GM19467 (cell line): ENCODE data around the gene ATP12A.
"Not testable (repeated sequence)": the region's sequence is repeated elsewhere in the genome, so short reads cannot be mapped to it uniquely, and the experiment has no call there.

Experiments
- ATAC-seq: cut with Tn5 transposase; IDR thresholded peaks from one replicate; pipeline ENCODE4 v1.9.1; 2021; ENCODE audit warnings: mild to moderate bottlenecking, moderate library complexity; ENCODE audit not compliant: unreplicated experiment

ATP12A gene

DNA sequence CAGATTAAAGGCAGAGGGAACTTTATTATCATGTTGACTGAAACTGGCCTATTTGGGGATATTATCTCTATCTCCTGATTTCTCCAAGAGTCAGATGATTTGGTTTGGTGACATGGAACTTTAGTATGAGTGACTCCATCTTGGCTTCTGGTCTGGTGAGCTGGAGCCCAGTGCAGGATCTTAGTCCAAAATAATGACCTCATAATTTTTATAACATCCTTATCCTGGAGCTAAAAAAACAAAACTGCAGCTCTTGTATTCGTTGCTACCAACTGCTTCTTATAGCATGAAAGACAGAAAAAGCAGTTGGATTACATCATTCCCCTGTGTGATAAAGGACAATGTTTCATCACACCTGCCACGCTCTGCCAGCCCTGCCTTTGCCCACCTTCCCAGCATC lies 44.5 kb downstream of the ATP12A start:
- ATAC-seq, result no peak

DNA sequence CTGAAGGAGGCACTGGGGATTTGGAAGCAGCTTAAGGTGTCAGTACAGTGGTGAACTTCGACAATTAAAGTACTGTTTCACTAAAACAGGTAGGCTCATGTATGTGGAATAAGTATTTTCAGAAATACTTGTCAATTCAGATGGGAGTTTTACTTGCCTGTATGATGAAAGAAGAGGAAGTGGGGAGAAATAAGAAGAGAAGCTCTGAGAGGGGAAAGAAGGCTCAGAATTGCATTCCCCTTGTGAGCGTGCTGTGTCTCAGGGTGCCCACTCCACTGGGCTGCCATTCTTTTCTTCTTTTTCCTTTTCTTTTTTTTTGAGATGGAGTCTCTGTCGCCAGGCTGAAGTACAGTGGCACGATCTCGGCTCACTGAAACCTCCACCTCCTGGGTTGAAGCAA lies 45.2 kb downstream of the ATP12A start:
- no peak for ATAC-seq

DNA sequence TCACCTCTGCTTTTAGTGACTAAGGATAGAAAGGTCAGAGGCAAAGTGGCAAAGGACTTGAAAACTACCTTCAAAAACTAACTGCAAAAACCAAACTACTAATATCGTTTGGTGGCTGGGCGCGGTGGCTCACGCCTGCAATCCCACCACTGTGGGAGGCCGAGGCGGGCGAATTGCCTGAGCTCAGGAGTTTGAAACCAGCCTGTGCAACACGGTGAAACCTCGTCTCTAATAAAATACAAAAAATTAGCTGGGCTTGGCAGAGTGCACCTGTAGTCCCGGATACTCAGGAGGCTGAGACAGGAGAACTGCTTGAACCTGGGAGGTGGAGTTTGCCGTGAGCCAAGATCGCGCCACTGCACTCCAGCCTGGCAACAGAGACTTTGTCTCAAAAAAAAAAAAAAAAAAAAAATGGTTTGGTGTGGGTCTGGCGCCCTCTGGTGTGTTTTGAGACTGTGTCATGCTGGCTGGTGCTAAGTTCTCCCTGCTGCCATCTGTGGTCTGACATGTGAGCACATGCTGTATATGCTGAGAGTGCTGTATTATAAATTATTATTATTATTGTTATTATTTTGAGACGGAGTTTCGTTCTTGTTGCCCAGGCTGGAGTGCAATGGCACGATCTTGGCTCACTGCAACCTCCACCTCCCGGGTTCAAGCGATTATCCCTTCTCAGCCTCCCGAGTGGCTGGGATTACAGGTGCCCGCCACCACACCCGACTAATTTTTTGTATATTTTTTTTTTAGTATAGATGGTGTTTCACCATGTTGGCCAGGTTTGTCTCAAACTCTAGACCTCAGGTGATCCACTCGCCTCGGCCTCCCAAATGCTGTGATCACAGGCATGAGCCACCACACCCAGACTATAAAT lies 47.8 kb downstream of the ATP12A start:
- peak; percentile 91 for ATAC-seq

DNA sequence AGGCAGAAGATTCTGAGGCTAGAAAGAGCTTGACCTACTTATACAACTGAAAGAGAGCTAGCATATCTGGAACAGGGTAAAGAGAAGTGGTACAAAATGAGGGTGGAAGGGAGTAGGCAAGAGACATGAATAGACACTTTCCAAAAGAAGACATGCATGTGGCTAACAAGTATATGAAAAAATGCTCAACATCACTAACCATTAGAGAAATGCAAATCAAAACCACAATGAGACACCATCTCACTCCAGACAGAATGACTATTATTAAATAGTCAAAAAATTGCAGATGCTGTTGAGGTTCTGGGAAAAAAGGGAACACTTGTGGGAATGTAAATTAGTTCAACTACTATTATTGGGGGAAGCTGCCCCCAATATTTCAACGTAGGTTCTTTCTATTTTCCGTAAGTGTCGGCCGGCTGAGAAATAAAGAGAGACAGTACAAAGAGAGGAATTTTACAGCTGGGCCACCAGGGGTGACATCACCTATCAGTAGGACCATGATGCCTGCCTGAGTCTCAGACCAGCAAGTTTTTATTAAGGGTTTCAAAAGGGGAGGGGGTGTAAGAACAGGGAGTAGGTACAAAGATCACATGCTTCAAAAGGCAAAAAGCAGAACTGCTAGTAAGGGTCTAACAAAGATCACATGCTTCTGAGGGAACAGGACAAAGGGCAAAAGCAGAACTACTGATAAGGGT lies 50.8 kb downstream of the ATP12A start:
- ATAC-seq, result not testable (repeated sequence)

DNA sequence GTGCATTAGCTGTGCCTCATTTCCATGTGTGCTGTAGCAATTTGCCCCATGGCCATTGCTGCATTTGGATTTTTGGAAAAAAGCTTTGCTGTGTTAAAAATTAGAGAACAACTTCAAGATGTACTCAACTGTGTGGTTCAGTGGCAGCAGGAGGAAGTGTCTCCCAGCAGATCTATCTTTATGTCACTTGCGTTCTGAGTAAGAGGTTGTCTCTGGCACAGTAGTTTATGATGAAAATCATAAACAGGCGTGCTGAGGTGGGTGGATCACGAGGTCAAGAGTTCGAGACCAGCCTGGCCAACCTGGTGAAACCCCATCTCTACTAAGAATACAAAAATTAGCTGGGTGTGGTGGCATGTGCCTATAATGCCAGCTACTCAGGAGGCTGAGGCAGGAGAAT lies 54.7 kb downstream of the ATP12A start:
- ATAC-seq, result no peak

DNA sequence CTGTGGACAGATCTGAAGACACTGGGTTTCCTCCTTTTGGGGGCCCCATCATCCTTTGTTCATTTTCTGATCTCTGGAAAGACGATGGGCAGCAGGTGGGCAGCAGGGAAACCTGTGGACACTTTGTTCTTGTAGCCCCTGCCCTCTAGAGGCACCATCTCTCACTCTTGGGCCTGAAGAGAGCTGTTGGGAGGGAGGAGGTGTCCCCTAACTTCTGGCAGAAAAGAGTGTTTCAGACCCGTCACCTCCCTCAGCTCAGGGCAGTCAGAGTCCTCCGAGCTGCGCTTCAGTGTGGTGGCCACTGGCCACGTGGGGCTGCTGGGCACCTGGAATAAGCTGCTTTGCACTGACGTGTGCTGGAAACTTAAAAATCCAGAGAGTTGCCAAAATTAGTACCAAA lies 56.8 kb downstream of the ATP12A start:
- no peak for ATAC-seq

DNA sequence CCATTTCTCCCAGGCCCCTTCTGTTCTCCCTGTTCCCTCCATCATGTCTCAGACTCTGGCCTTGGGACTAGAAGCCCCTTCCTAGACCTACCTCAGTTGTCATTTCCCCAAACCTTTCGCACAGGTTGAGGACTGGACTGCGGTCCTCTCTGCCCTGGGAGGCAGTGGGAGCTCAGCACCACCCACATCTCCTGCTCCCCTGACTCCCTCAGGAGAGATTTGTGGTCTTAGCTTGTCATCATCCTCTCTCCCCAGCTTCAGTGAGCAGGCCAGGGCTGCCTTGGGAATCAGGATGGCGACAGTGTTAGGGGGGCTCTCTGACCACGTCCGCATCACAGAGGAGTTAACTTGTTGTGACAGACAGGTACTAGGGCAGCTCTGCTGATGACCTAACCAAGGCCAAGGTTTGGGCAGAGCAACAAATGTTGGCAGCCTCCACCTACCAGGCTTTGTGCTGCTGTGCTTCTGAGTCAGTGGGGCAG lies 58.2 kb downstream of the ATP12A start:
- no peak for ATAC-seq

DNA sequence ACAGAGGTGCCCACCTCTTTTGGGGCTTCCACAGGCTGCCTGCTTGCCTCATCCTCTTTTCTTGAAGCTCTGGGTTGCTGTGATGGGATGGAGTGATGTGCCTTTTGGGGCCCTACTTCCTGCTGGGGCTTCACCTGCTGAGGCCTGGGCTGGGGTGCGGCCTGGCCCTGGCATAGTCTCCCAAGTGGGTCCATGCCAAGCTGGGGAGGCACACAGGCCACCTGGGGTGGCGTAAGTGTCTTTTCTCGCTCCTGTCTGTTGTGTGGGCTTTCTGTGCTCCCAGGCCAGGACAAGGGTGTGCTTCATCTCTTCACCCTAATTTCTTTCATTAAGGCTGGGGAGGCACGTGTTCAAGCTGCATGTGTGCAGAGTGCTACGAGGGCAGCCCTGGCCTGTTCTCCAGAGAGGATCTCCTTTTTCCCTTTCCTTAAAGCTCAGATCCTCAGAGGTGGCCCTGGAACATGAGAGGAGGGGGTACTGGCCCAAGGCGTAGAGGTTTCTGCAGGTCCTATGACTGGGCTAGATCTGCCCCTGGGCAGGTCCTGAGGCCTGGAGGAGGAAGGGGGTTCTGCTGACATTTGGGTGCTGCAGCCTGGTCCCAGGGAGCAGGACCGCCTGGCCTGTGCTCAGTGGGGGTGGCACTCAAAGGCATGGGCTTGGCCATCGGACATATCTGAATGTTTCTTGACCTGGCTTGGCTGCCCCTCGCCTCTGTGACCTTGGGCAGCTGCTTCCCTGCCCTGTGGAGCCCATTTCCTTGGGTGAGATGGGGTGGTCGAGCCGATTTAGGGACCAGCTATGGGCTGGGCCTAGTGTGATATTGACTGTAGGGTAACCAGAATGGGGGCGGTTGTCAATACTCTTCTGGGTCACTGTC lies 60.0 kb downstream of the ATP12A start:
- ATAC-seq, result no peak

DNA sequence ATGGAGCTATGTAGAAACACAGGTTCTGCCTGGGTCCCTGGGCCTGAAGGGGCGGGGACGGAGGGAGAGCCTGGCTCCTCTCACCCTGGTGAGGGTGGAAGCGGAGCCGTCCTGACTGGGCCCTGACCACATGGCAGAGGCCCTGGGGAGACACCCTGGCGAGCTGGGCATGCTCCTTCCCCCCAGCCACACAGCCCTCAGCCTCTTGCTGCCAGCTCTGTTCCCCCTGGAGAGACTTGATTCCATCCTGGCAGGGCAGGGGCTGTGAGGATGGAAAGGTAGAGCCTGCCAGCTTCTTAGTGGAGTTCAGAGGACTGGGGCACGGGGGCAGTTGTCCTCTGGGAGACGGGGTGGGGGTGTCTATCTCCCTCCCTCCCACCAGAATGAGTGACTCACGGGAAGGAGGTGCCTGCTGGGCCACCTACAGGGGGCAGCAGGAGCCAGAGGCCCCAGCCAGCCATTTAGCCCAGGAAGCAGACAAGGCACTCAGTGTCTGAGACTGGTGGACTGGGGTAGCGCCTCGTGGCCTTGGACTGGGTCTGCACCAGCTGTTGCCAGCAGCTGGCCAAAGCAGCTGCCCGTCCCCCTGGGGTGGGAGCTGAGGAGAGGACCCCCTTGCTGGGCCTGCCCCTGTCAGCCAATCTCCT lies 60.9 kb downstream of the ATP12A start:
- no peak for ATAC-seq

DNA sequence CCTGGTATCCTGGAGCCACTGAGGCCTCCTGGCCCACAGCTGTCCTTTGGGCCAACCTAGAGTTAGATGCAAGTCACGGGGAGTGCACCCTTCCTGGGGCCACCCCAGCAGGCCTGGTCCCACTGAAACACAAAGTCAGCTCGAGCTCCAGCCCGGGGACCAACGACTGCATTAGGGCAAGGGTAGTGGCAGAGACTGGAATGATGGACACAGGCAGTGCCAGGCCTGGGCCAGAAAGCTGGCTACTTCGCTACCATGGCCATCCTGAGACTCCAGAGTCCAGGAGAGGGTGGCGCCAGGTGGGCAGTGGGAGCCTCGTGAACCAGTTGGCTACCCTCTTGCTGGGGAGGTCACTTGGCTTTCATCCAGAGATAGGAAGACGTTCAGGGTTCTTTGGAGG lies 61.6 kb downstream of the ATP12A start:
- ATAC-seq, result no peak

DNA sequence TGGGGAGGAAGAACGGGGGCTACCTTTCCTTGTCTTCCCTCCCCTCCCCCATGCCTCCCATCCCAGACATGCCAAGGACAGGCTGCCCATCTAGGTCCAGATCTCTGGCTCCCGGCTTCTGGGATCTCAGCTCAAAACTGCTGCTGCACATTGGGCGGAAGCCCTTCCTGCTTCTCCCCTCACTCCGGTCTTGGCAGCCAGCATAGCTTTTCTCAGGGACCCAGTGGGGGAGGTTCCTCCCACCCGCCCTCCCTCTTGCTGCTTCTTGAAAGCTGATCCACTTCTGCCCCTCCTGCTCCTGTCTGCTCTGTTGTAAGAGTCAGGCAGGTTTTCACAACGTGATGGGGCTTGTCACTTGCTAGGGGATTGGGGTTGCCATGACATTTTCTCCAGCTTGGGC lies 62.1 kb downstream of the ATP12A start:
- no peak for ATAC-seq

DNA sequence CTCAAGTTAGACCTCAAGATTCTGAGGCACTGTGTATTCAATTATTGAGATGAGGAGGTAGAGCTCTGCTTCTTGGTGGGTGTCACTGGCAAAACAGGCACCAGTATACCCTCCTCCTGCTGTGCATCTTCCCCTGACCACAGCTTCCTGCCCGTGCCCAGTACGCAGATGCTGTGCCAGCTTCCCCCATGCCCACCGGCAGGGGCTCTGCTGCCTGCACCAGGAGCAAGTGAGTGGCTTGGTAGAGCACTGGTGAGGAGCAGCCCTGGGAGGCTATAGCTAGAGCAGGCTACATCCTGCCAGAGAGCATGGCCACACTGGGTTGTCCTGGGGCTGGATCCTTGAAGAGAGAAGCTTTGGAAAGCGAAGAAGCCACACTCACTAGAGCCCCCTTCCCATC lies 62.8 kb downstream of the ATP12A start:
- no peak for ATAC-seq

DNA sequence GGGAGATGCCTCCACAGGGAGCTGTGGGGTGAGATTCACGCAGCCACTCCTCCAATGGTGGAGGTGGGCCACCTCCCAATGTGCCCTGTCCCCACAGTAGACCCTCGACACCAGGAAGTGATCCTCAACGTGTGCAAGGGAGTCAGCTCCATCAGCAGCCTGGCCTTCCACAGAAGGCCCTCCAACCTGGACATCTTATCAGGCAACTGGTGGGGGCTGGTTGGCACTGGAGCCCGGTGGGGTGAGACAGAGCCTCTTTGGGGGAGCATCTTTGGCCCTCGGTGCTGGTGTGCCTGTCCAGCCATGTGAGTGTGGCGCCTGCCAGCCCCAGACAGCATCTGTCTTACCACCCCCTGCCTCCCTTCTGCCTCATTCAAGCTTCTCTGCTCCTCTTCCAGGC lies 64.0 kb downstream of the ATP12A start:
- no peak for ATAC-seq

DNA sequence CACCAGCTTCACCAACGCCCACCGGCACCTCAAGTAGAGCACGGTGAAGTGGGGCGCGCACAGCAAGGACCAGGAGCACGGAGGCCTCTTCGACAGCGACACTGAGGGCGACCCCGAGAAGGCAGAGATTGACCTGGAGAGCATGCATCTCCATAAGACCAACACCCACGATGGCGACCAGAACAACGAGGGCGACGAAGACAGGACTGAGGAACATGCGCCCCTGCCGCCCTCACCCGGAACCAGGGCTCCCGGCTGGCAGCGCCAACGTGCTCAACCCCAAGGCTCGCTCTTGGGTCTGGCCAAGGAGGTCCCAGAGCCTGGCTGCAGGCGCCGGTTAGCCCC lies 65.3 kb downstream of the ATP12A start:
- no peak for ATAC-seq

DNA sequence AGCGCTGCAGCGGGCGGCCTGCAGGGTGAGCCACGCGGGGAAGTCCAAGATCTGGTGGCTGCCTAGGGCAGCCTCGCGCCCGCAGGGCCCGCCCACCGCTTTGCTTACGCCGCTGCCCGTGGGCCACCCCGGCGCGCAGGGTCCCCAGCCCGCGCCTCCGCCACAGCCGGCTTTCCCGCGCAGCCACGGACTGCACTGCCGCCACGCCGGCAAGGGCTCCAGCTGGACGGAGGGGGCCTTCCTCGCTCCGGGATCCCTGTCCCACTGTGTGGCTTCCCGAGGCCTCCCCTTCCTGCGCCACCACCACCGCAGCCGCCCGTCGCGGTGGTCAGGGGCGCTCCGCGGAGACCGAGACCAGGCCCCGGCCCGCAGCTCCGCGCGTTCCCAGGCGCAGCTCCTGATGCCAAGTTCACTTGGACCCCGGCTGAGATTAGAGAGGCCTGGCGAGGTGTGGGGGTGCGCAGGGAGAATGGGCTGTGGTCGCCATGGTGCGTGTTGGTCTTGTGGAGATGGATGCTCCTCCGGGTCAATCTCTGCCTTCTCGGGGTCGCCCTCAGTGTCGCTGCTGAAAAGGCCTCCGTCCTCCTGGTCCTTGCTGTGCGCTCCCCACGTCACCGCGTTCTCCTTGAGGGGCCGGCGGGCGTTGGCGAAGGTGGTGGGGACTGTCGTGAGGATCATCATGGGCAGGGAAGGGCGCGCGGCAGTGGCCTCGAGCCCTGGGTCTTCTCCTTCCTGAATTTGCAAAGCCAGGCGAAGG lies 65.8 kb downstream of the ATP12A start:
- no peak for ATAC-seq

DNA sequence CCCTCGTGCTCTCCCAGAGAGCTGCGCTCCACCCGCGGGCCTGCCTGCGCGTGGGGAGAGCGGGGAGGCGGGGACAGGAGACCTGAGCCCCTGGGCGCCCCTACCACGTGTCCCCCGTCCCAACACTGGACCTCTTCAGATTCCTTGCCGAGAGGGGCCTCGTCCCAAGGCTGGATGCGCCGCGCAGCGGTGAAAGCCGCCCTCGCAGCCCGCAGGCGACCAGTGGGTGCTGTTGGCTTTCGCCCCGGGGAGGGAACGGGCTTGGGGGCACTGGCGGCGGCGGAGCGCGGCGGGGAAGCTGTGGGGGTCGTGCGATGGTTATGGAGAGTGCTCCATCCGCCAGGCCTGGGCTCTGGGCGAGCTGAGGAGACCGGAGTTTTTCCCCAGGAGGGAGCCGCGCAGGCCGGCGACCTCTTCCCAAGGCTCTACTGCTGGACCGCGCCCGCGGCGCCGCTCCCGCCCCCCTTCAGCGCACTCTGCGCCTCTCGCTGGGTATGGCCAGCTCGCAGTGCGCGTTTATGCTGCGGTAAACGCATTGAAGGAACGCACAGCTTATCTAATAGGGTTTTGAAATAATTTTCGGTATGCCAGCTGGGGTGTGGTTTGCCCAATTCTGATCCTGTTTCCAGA lies 66.5 kb downstream of the ATP12A start:
- no peak for ATAC-seq

DNA sequence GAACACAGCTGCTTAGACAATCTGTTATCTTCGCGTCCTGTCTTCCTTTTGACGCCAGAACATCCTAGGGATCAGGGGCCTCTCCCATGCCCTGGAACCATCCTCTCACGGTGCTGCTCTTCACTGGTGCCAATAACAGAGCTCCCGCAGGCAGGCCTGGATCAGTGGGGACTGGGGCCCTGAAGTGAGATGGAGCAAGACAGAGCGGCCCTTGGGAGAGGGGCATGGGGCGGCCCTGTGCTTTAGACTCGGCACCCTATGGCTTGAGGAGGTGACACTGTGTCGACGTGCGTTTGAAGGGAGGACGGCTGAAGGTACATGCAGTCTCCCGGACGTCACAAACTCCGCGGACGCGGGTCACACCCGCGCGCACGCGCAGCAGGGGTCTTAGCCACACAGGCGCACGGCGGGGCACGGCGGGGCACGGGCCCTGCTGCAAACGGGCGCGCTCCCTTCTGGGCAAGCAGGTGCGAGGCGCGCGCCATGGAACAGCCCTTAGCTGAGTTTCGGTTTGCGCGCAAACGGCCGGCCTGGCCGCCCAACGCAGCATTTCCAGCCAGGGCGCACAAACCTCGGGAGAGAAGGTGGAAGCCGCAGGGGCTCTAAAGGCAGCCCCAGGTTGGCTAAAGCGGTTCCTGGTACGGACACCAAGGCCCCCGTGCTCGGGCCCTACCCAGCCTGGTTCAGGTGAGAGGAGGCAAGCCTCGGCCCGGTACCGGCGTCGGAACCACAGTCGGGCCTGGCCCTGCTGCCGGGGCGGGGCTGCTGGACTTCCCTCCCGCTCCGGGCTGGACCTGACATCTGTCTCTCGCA lies 67.2 kb downstream of the ATP12A start:
- ATAC-seq, result no peak

DNA sequence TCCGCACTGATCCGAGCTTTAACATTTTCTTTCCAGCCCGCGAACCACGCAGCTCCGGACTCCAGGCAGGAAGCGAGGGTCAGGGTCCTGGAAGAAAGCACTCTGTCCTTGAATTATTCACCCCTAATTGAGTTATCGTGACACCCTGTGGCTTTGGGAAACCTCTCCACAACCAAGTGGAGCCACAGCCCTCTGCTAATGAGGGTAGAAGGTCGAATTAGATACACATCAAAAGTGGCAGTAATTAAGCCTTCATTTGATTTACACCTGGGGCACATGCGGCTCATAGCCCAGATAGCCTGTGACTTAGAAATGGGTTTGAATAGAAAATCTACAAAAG lies 67.8 kb downstream of the ATP12A start:
- ATAC-seq, result no peak

DNA sequence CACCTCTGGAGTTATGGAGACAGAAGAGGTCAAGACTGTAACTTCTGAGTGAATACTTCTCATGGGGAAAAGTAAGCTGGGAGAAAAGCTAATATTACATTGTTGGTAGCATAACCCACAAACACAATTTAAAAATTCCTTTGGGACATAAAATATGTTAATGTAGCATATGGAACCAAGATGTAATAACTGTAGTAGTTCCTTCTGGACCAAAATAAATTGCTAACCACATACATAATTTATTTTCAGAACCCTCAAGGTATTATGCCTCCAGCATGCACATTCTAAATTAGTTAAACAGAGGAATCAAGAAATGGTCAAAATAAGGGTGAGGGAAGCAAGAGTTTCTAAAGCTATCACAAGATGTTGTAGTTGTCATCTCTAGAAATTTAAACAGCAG lies 79.0 kb downstream of the ATP12A start:
- no peak for ATAC-seq
